GM19324 (cell line): Measurements from ENCODE around the gene PSMC2.
"Not testable (repeated sequence)": the region's sequence is repeated elsewhere in the genome, so short reads cannot be mapped to it uniquely, and the experiment has no call there.

ENCODE experiments used
- ATAC-seq: cut with Tn5 transposase; IDR thresholded peaks from one replicate; pipeline ENCODE4 v1.9.1; 2021; ENCODE audit warnings: mild to moderate bottlenecking, moderate library complexity; ENCODE audit not compliant: unreplicated experiment, low FRiP score

Gene PSMC2

DNA sequence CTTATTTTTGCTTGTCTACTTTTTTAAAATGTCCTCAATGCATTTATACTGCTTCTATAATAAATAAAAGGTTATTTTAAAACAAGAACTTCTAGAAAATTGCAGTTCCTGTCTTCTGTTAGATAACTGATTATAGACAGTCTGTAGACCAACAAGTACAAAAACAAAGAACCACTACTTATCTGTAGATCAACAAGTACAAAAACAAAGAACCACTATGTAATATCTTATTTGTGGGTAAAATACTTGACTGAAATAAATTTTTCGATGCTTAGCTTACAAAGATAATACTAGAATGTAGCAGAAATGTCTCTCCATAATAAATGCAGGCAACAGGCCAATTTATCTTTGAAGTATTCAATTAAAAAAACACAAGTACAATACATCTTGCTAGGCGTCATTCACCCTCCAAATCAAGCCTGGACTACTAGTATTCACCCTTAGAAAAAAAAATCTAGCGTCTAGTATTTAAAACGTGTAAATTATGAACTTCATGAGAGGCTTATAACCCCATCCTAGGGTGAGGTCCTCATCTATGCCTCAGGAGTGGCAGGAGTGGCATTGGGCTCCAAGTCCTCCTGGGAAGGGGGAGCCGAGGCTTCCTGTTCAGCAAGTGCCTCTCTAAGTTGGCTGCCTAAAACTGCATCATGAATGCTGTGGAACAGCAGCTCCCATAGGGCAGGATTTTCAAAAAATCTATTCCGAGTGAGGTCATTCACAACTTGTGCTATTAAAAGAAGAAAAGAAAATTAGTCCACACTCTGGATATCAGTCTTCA, 26.6 kb downstream of the PSMC2 start:
- ATAC-seq, result no peak

DNA sequence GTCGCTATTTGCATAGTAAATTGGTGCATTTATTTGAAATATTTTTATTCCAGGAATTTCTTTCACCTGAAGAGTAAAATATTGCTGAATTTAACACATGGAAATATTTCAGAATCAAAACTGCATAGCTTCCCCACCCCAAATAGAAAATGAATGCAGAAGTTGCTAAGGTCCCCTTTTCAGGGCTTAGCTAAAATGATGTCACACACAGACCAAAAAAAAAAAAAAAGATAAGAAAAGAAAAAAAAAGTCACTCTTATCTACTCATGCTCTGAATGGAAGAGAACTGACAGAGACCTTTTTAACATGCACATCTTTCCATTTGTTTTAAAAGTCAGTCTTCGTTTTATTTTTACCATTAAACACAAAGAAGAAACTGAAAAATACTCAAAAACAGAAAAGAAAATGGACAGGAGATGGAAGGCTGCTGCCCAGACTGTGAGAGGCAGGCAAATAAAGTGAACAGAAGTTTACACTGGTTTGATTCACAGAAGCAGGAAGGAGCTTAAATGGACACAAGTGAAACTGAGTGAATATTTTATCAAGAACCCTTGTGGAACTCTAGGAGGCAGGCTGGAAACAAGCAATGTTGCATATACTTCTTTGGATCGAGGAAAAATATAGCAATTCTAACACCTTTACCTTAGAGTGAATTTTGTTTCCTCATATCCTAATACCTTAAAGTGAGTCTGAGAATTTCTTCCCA, 32.0 kb downstream of the PSMC2 start:
- no peak for ATAC-seq

DNA sequence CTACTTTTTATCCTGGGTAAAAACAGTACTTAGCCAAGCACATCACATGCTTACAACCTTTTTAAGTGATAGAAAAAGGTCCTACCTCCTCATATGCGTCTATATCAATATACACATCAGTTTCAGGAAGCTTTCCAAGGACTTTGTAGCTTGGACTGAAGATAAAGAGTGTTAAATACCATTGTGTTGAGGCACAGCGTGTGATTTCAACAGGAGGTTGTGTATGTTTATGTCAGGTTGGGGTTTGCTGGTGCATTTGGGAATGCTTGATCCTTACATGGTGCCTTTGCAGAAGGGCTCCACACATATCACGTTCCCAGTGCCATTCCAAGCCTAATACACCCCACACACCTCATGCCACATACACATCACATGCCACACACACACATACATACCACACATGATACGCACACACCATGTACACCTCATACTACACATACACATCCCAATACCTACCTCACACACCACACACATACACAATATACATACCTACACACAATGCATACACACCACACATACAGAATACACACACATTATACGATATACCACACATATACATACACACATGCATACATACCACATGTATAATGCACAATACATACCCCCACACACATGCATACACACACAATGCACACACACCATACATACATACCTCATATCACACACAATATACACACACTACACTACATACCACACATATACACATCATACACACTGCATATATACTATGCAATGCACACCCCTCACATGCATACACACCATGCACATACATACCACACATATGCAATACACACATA, 33.1 kb downstream of the PSMC2 start:
- ATAC-seq, result no peak

DNA sequence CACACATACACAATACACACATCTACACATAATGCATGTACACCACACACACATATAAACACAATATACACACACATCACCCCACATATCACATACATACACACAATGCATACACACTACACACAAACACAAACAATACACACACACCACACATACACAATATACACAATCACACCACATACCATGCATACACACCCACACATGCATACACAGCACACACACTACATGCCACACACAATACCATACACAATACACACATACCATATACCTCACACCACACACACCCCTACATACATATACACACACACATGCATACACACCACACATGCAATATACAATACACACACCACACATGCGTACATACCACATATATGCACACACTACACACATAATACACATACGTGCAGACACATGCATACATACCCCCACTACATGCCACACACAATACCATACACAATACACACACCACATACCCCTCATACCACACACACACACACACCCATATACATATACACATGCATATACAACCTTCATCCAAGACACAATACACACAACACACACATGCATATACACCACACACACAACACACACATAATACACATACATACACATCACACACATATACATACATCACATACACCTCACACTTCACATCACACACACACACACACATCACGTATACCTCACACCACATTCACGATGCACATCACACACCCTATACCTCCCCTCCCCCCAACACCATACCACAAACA, 34.0 kb downstream of the PSMC2 start:
- ATAC-seq, result no peak

DNA sequence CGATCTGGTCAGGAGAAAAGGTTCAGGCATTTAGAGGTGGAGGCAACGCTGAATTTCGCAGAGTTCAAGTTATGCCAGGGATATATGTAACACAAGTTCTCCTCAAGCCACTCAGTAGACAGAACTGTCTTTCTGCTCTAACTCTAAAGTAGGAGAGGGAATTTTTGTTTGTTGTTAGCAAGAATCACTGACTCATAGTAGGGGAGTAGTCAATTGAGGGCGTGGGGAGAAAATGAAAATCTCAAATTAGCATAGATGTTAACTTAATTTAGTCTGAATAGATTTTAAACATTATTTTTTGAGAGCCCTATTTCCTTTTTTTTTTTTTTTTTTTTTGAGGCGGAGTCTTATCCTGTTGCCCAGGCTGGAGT, 34.6 kb downstream of the PSMC2 start:
- ATAC-seq, result no peak

DNA sequence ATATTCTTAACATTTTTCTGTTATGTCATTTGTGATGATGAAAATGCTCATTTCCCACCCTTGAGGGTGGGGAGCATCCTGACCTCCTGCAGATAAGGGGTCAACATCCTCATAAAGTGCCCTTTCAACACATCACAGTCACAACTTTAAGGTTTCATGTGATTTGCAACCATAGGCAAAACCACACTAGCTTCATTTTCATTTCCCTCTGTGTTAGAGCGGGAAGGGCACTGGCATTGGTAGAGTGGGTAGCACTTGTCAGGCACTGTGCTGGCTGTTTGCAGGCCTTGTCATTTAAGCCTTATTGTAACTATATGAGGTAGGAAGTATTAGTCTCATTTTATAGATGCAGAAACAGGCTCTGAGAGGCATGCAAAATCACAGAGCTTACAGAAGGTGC, 39.8 kb downstream of the PSMC2 start:
- ATAC-seq, result no peak

DNA sequence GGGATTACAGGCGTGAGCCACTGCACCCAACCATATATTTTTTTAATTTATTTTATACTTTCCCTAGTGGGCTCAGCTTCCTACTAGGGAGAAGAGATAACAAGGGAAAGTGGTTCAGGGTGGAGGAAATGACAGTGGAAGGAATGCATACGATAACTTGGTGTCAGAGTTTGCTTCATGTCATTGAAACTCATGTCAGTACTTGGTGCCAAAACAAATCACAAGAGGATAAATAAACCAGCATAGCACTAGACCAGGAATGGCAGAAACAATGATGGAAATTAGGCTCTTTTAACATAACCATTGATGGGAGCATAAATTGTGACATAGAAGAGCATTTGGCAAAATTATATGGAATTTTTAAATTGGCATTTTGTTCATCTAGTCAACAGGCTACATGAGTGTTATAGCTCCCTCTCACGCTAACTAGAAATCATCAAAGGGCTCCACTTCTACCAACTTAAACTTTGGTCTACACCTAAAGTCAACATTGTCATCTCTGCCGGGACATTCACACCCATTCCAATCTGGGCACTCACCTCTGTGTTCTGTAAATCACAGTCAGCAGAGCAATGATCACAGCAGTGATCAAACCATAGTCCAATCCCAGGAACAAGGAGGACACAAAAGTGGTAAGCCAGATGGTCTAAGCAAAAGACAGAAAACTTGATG, 41.2 kb downstream of the PSMC2 start:
- ATAC-seq, result no peak

DNA sequence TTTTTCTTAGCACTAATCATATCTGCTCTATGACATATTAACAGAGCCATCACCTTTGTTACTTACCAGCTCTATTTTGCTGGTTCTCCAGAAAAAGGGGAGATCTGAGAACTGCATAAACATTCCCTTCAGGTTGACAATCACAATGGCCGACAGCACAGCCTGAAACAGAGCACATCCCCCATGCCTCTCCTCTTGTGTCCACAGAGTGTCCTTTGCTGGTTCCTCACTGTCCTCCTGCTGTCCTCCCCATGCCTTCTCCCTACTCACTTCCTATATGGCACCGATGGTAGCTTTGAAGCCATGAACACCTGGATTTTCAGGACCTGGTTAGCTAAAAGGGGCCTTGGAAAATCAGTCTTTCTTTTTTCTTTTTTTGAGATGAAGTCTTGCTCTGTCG, 41.8 kb downstream of the PSMC2 start:
- ATAC-seq, result no peak

DNA sequence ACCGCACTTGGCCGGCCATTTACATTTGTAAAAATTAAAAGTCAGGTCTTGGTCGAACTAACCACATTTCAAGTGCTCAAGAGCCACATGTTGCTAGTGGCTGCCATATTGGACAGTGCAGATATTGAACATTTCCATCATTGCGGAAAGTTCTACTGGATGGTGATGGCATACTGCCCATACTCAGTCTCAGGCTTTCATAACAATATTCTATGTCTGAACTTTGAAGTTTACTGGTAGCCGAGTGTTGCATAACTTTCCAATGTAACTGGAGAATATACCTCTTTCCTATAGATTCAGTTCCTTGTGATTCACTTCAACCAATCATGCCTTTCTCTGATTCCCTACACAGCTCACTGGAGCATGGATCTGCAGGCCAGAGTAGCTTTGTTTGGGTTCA, 43.7 kb downstream of the PSMC2 start:
- no peak for ATAC-seq

DNA sequence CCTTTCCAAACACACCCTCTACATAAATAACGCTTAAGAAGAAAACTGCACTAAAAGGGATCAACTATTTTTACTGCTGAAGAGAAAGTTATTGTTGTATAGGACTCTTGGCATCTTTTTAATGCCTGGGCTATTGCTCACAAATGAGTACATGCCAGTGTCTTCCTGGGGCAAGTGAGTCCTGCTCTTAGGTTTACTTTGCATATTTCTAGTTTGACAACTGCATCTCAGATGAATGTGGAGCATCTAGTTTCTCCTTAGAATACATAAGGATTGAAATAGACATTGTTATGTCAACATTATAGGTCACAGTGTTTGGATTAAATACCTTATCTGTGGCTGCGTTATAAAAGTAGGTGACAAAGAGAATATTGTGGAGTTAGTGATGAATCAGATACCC, 44.5 kb downstream of the PSMC2 start:
- no peak for ATAC-seq

DNA sequence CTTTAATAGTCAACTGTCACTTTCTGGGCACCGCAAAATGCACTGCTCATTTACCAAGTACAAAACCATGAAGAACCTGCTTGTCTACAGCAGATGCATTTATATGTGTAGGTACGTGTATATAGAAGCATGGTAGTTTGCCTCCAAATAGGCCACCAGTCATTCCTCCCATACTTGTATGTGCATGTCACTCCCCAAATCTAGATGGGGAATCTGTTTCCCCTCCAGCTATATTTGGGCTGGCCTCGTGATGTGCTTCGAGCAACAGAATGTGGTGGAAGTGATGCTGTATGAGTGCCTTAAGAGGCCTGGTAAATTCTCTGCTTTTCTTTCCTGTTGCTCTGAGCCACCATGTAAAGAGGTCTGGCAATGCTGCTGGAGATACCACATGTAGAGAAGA, 47.1 kb downstream of the PSMC2 start:
- ATAC-seq, result no peak

DNA sequence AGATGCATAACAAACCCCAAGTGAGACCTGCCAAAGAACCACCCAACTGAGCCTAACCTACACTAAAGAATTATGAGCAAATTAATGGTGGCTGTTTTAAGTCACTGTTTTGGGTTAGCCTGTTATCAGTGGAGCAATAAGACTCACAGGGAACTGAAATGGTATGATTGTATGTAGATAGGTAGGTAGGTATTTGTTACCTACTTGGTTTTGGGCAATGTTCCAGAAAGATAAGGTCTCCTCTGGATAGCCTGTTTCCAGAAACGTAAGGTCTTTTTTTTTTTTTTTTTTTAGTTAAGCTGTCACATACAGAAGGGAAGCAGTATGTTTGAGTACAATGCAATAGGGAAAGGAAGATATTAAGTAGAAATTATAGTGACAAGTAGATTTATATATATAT, 47.6 kb downstream of the PSMC2 start:
- no peak for ATAC-seq

DNA sequence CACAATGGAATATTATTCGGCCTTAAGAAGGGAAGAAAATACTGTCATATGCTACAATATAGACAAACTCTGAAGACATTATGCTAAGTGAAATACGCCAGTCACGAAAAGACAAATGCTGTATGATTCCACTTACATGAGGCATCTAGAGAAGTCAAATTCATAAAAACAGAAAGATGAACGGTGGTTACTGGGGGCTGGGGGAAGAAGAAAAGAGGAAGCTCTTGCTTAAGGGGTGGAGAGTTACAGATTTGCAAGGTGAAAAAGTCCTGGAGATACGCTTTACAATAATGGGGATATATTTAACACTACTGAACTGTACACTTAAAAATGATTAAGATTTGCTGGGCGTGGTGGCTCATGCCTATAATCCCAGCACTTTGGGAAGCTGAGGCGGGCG, 49.0 kb downstream of the PSMC2 start:
- no peak for ATAC-seq

DNA sequence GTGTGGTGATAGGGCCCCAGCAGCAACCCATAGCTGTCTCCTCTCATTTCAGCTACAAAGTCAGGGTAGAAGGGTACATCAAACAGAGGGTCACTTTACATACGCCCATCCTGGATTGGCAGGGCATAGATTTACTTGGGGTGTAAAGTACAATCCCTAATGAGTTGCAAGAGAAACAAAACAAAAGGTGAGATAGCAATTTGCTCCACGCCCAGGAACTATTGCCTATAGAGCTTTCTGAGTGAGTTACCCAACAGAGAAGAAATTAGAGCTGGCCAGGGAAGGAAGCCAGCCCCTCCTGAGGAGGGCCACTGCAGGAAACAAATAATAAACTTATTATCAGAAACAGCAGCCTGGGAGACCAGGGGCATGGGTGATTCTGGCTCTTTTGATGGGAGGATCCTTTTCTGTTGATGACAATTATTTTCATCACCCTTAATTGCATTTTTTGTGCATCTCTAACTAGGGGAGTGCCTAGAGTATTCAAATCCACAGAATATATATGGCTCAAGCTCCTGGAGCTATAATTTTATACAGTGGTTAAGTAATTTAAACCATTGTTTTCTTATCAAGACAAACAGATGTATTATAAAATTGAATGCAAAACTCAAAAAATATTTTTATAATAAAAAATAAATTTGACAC, 51.2 kb downstream of the PSMC2 start:
- no peak for ATAC-seq

DNA sequence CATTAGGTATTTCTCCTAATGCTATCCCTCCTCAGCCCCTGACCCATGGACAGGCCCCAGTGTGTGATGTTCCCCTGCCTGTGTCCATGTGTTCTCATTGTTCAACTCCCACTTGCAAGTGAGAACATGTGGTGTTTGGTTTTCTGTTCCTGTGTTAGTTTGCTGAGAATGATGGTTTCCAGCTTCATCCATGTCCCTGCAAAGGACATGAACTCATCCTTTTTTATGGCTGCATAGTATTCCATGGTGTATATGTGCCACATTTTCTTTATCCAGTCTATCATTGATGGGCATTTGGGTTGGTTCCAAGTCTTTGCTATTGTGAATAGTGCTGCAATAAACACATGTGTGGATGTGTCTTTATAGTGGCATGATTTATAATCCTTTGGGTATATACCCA, 52.2 kb downstream of the PSMC2 start:
- ATAC-seq, result not testable (repeated sequence)

DNA sequence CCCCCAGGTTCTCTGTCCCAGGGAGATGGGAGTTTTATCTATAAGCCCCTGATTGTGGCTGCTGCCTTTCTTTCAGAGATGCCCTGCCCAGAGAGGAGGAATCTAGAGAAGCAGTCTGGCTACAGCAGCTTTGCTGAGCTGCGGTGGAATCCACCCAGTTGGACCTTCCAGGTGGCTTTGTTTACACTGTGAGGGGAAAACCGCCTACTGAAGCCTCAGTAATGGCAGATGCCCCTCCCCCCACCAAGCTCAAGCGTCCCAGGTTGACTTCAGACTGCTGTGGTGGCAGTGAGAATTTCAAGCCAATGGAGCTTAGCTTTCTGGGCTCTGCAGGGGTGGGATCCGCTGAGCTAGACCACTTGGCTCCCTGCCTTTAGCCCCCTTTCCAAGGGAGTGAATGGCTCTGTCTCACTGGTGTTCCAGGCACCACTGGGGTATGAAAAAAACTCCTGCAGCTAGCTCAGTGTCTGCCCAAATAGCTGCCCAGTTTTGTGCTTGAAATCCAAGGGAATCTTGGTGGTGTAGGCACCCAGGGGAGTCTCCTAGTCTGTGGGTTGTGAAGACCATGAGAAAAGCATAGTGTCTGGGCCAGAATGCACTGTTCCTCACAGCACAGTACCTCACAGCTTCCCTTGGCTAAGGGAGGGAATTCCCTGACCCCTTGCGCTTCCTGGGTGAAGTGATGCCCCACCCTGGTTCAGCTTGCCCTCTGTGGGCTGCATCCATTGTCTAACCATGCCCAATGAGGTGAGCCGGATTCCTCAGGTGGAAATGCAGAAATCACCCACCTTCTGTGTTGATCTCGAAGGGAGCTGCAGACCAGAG, 58.6 kb downstream of the PSMC2 start:
- ATAC-seq, result not testable (repeated sequence)

DNA sequence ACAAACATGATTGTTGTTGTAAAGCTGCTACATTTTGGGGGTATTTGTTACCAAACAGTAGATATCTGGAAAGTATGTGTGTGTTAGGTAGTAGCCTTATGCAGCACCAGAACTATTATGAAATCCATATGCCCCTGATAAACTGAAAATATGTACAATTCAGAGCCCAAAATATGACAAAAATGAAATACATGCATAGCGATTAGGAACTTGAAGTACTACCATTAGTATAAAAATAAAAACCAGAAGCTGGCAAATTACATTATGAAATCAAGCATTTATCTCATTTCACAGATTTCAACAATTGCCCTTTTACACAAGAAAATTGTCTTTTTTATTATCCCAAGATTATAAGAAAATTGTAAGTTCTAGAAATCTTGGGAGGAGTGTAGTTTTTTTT, 64.7 kb downstream of the PSMC2 start:
- ATAC-seq, result no peak

DNA sequence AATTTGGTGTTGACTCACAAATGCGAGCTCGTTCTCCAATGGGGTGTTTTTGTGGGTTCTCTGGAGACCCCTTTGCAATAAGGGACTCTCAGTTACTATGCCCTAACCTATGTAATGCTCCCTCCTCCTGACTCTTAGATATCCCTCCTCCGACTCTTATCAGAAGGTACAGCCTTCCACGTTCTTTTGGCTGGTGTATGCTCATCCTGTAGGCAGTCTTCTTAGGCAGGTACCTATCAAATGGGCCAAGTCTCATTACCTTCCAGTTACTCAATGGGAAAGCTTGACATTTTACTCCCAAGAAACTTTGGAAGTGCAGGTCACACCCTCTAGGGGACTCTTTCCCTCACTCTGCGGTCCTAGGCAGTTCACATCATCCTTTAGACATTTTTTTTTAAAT, 66.0 kb downstream of the PSMC2 start:
- no peak for ATAC-seq

DNA sequence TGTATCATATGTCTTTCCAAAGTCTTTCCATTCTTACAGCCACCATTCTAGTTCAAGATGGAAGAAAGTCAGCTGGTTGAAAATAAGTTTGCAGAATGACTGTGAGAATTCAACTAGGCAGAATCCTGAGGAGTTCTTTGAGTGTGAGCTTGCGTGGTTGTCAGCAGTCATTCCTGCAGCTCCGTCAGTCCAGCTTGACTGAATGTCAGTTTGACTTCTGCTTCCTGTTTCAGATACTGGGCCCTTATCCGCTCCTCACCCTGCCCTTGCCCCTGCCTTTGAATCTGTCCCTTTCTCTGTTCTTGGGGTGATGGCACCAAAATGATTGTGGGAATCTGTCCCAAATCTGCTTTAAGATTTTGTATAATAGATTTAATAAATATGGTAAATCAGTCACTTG, 70.8 kb downstream of the PSMC2 start:
- no peak for ATAC-seq
